NCI-H128 (cell line): ENCODE results near the gene GABBR2.
"Not testable (repeated sequence)": the region's sequence is repeated elsewhere in the genome, so short reads cannot be mapped to it uniquely, and the experiment has no call there.

Experiments
- DNase-seq: peaks from one replicate; lab custom pipeline; 2025; ENCODE audit not compliant: unreplicated experiment; lab: John Stamatoyannopoulos, UW

Gene GABBR2

GRCh38 chr9:98494852-98495251, 213.9 kb downstream of the GABBR2 start:
- DNase-seq: no peak

- no peak for DNase-seq
These were observed 216.9 kb downstream of the GABBR2 start for GRCh38 chr9:98491828-98492227.

- DNase-seq: no peak
These were observed 217.5 kb downstream of the GABBR2 start for GRCh38 chr9:98491231-98491651.

- DNase-seq: no peak
These were observed 220.0 kb downstream of the GABBR2 start for GRCh38 chr9:98488571-98489312.

GRCh38 chr9:98485706-98486105, 223.0 kb downstream of the GABBR2 start:
- DNase-seq: no peak

GRCh38 chr9:98484162-98484561, 224.6 kb downstream of the GABBR2 start:
- DNase-seq: no peak

- DNase-seq: no peak
These were observed 226.5 kb downstream of the GABBR2 start for GRCh38 chr9:98482226-98482625.

GRCh38 chr9:98481676-98482075, 227.1 kb downstream of the GABBR2 start:
- no peak for DNase-seq

GRCh38 chr9:98479967-98480847, 228.5 kb downstream of the GABBR2 start:
- no peak for DNase-seq

- no peak for DNase-seq
These were observed 229.3 kb downstream of the GABBR2 start for GRCh38 chr9:98479449-98479848.

GRCh38 chr9:98477884-98478283, 230.9 kb downstream of the GABBR2 start:
- no peak for DNase-seq

GRCh38 chr9:98472216-98472615, 236.5 kb downstream of the GABBR2 start:
- no peak for DNase-seq

GRCh38 chr9:98471185-98471584, 237.6 kb downstream of the GABBR2 start:
- DNase-seq: no peak

GRCh38 chr9:98468567-98469239, 240.0 kb downstream of the GABBR2 start:
- DNase-seq: no peak

- DNase-seq: no peak
These were observed 242.9 kb downstream of the GABBR2 start for GRCh38 chr9:98465799-98466198.

GRCh38 chr9:98464156-98464690, 244.5 kb downstream of the GABBR2 start:
- DNase-seq: not testable (repeated sequence)

GRCh38 chr9:98462310-98462709, 246.4 kb downstream of the GABBR2 start:
- DNase-seq: no peak

GRCh38 chr9:98460704-98461103, 248.0 kb downstream of the GABBR2 start:
- no peak for DNase-seq

GRCh38 chr9:98457726-98458370, 250.9 kb downstream of the GABBR2 start:
- DNase-seq: no peak

GRCh38 chr9:98456156-98456613, 252.6 kb downstream of the GABBR2 start:
- DNase-seq: no peak
